Forelimb muscle (tissue), 1 donor: Measurements from ENCODE around the gene BTBD7. TPM values are rescaled to one million over a fixed set of nuclear protein-coding genes. Genes with fewer than 3 reads are reported as not detected.

Experiments
- DNase-seq: peaks from one replicate; pipeline ENCODE4 v3.0.0-alpha.2; 2013; ENCODE audit warnings: low read depth
- polyA plus RNA-seq: library from polyadenylated mRNA; unstranded; fragments of 120-200 nt; gene quantifications from one replicate; pipeline ENCODE4 v1.2.1, GENCODE V29; 2013; ENCODE audit not compliant: insufficient read length

The BTBD7 gene
- polyA plus RNA-seq, 1 donor = 19.3 TPM

- DNase-seq = no peak
Measured at GRCh38 chr14:93302688-93303581, 29.9 kb downstream of the BTBD7 start.

DNA sequence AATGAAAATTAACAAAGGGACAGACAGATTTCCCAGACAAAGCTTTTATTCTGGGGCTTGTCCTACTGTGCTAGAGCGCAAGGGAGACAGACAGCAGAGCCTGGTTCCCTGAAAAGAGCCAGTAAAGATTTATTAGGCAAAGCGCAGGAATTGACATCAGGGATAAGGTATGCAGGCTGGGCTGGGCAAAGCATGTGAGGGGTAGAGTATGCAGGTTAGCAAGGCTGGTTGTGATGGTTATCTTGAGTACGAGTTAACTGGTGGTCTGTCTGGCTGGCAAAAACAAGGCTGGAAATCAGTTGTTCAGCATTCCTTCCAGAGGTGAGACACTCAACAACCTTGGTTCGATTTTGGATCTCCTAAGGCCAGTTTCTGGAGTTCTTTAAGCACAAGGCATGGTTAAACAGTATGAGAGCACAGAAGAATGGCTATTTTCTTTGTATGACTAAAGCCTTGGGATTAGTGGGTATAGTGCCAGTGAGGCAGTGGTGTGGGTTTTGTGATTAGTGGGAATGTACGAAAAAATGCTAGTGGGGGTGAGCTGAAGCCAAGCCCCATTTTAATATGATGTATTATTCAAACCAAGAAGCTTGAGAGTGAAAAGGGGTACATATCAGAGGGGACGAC, 30.9 kb downstream of the BTBD7 start:
- DNase-seq = no peak

GRCh38 chr14:93299866-93300265, 33.0 kb downstream of the BTBD7 start:
- no peak for DNase-seq

DNA sequence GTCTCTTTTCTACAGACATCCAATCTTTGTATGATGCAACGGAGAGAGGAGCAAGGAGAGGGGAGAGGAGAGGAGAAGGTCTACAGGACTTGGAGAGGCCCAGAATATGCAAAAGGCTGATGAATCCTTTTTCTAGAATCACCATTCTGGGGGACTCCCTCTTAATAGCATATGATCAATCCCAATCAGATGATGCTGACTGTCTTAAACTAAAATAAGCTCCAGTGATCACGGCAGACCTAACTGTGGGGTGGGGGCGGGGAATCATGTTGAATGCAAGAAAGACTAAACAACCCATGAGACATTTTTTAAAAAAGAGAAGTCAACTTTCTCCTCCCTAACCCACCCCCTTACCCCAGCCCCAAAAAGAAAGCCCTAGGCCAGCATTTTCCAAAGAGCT, 33.4 kb downstream of the BTBD7 start:
- DNase-seq = no peak

GRCh38 chr14:93295541-93296220, 37.2 kb downstream of the BTBD7 start:
- DNase-seq = no peak

DNA sequence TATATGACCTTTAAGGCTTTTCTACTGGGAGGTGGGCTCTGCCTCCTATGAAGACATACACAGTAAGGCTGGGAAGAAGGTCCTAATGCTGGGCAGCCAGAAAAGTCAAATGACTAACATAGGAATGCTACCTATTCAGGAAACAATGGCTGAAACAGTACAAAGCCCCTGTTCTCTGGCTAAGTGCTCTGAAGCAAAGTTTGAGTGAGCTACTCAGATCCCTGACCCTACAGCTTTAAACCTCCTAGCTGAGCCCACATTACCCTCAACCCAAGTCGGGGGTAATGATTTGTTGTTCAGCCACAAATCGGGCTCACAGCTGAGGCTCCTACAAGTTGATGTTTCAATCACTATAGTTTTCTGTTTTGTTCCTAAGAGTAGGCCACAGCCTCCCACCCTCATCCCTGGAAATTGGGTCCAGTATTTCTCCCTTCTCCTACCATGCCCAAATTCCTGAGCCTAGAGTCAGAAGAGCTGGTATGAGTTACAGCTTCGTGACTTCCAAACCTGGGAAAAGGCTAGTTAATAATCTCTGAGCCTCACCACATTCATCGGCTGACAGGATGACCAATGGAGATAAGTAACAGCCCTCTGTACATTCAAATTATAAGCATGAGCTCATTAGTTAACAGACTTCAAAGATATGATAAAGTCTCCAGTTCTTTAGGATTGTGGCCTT, 46.5 kb downstream of the BTBD7 start:
- DNase-seq = no peak

DNA sequence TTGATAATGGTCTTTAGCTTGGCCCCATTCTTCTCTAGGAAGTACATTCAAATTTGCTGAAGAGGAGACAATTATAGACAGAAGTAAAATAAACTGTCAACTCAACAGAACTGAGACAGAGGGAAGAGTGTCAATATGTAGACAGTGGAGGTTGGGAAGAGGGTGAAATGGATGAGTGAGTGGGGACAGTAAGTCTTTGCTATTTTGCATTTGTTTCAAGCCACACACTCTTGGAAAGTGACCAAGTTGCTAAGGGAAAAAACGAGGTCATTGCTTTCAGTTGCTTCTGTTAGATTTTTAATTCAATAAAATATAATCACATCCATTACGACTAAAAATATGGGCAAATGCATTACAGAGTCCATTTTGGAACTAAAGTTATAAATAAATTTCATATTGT, 47.8 kb downstream of the BTBD7 start:
- DNase-seq = no peak

GRCh38 chr14:93281937-93282336, 50.9 kb downstream of the BTBD7 start:
- no peak for DNase-seq

DNA sequence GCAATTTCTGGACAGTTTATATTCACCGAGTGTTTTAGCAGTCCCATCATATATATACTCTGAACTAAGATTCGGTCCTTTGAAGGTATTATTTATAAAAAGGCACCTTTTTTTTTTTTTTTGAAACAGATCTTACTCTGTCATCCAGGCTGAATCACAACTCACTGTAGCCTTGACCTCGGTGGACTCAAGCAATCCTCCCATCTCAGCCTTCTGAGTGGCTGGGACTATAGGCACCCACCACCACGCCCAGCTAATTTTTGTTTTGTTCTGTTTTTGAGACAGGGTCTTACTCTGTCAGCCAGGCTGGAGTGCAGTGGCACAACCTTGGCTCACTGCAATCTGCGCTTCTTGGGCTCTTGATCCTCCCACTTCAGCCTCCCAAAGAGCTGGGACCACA, 52.1 kb downstream of the BTBD7 start:
- DNase-seq = no peak

GRCh38 chr14:93276031-93276716, 56.7 kb downstream of the BTBD7 start:
- no peak for DNase-seq

DNA sequence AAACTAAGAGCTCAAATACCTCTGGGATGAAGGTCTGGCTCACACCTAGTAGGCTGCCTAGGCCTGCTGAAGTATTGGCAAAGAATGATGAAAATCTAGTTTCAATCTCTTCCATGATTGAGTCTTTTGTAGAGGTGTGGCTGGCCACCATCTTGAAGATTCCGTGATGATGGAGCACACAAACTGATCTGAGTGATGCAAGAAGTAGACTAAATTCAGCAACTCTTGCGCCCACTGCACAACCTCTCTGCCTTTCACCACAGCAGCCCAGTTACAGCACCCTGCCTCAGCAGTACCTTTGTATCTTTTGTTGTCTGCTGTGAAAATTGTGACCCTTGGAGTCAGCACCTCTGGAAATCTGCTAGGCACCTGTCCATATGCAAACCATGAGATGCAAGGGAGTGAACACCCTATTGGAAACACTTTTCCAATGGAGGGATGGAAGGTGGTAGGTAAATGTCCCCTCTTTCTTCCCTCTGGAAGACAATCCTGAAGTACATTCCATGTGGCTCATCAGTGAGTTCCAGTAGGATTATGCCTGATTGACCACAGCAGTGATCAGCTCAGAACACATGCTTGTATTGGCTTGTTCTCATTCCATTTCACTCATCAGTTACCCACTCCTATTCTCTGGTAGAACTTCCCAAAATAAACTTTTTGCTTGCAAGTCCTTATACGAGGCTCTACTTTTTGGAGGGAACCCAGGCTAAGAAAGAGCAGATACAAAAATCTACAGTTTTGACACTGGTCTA, 58.6 kb downstream of the BTBD7 start:
- no peak for DNase-seq

DNA sequence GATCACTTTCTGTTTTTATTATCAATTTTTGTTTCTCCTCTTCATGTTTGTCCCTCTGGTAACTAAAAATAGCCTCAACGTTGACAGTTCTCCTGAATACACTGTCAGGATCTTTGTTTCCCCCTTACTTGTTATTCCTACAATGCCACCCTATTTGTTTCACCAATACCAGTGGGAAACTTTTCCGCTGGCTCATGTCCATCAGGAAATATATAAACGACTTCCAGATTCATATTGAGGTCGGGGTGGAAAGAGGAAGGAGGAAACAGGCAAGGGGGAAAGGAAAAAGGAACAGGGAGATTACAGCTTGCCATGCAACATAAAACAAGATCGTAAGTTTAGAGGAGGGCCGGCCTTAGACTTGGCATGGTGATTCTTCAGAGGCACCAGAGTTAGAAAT, 61.7 kb downstream of the BTBD7 start:
- no peak for DNase-seq

GRCh38 chr14:93269341-93270068, 63.3 kb downstream of the BTBD7 start:
- no peak for DNase-seq

DNA sequence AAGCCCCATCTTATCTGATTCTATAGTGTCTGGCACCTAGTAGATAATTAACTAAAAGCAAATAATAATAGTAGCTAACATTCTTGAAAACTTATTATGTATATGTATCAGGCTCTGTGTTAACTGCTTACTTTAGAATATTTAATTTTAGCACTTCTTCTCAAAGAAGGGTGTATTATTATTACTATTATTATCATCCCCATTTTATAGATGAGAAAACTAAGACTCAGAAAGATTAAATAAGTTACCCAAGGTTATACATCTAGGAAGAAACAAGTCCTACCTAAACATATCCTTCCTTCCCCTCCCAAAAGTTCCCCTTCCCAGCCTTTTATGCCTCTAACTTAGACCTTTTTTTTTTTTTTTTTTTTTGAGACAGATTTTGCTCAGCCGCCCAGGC, 64.4 kb downstream of the BTBD7 start:
- no peak for DNase-seq

GRCh38 chr14:93267149-93267711, 65.6 kb downstream of the BTBD7 start:
- DNase-seq = no peak

DNA sequence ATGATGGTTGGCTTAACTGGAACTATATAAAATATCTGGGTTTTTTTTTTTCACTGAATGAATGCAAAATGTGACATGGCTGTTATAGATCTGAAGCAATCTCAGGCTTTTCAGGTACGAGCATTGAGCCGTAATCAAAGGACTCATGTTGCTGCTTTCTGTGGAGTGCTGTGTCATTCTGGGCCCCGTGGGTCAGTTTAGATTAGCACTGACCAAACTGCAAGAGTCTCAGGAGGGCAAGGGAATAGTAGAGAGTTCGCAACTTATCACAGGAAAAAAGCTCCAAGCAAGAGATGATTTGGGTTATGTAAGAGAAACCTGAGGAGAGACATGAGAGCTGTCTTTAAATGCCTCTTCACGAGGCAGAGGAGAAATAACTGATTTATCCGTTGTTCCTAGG, 66.7 kb downstream of the BTBD7 start:
- DNase-seq = no peak

GRCh38 chr14:93263416-93263815, 69.4 kb downstream of the BTBD7 start:
- no peak for DNase-seq

DNA sequence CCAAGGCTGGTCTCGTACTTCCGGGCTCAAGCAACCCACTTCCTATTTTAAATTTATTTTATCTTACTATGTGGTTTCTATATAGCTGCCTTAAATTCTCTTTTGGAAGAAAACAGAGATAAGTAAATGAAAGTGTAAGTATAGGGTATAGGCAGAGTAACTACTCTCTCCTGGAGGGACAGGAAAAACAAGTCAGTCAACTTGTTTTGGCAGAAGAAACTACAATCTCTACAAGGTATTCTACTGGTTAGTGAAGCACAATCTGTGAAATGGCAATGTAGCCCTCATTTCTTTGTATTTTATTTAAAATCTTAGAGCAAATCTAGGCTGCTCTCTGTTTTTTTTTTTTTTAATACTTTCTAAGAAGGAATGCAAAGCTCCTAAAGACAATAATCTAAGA, 70.4 kb downstream of the BTBD7 start:
- no peak for DNase-seq

GRCh38 chr14:93249128-93249831, 83.6 kb downstream of the BTBD7 start:
- no peak for DNase-seq
